ENCODE measurements around the gene CRIP3.

CRIP3 gene

DNA sequence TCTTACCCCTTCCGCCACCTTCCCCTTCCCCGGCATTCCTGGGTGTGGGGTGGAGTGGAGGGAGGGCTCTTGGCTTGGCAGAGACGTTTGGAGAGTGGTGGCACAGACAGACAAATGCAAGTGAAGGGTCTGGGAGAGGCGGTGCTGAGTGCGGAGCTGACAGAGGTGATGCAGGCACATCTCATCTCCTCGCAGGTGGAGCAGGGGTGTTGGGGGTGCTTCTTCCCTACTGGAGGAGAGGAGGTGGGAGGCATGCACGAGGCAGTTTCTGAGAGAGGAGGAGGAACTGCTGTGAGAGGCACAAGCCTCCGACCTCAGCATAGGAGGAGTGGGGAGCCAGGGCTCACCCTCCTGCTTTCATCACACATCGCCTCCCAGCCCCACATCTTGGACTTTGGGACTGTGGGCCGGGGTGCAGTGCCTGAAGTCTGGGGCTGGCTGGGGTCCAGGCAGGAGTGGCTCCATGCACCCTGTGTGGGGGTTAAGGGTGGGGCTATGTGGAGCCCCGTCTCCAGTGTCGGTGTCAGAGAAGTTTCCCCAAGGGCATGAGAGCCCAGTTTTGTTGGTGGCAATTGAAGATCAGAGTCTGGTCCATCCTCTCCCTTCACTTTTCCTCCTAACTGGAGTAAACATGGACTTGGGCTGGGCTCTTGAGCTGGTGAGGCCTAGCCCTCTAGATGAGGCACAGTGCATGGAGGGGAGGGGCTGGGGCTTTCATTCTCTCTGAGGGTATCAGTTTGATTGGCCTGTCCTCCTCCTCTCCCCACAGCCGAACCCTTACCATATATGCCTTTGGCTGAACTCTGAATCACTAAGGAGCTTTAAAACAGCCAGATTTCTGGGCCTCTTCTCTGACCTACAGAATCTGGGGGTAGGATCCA lies 30.7 kb downstream of the CRIP3 start:
- H3K27me3 ChIP-seq (ENCODE audit: insufficient read depth, low read length), result peaks cover 52% of the 10 kb centered on the region
- H3K4me3 ChIP-seq (ENCODE audit: low read length), result no peak overlapping the region; the same call in 1 of the 2 replicates
- H3K36me3 ChIP-seq (ENCODE audit: insufficient read depth, low read depth, low read length), result no peaks in the 10 kb centered on the region
- no peak overlapping the region for H3K9ac ChIP-seq (ENCODE audit: low read depth, low read length)
- H3K4me1 ChIP-seq (ENCODE audit: insufficient read depth, low read length), result peaks cover 24% of the 10 kb centered on the region
- no peaks in the 10 kb centered on the region for H3K9me3 ChIP-seq (ENCODE audit: insufficient read depth, low read depth, low read length)
- no peak overlapping the region for H3K27ac ChIP-seq (ENCODE audit: low read length)

DNA sequence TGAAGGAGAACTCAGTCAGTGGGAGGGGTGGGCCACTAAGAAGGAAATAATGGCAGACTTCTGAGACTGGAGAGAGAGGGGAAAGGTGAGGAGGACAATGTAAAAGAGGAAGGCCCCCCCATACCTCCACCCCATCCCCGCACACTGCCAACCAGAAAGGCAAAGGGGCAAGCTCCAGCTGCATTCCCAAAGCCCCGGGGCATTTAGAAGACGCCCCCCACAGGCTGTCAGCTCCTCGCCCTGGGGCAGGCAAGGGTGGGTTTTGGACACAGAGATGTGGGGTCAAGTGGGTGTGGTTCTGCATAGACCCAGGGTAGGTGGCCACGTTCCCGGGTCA lies 31.4 kb downstream of the CRIP3 start:
- no peak overlapping the region for H3K9ac ChIP-seq (ENCODE audit: low read depth, low read length)
- peaks cover 24% of the 10 kb centered on the region for H3K4me1 ChIP-seq (ENCODE audit: insufficient read depth, low read length)
- H3K4me3 ChIP-seq (ENCODE audit: low read length), result no peak overlapping the region
- H3K27ac ChIP-seq (ENCODE audit: low read length), result no peak overlapping the region
- H3K36me3 ChIP-seq (ENCODE audit: insufficient read depth, low read depth, low read length), result no peaks in the 10 kb centered on the region
- H3K27me3 ChIP-seq (ENCODE audit: insufficient read depth, low read length), result peaks cover 58% of the 10 kb centered on the region
- no peaks in the 10 kb centered on the region for H3K9me3 ChIP-seq (ENCODE audit: insufficient read depth, low read depth, low read length)

DNA sequence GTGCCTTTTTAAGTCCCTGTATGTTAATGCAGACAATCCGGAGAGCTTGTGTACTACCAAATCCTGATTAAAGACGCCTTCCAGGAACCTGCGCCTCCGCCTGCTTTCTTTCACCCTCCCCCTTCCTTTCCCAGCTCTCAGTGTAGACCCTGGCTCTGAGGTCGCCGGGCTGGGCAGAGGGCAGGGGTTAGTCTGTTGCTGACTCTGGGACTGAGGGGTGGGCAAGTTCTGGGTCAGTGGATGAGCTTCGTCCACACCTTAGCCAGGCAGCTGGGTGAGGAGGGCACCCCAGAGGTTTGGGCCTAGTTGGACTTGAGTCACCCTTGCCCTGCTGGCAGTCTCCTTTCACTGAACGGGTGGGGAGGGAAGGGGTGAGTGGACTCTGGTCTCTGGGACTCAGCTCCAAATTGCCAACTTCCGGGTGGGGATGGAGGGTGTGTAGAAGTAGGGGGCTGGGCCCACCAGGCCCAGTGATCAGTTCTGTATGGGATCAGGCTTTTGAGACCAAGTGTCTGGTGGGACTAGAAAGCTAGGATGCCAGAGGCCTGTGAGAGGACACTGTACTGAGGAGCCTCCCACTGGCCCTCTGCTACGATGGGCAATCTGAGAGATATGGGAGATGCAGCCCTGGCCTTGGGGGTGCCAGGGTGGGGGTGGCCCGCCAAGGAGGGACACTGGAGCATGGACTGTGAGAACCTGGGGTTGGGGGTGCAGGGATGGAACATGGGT lies 31.9 kb downstream of the CRIP3 start:
- Histone ChIP-seq H3K9ac (ENCODE audit: low read depth, low read length) (no peak overlapping the region), H3K27ac (ENCODE audit: low read length) (no peak overlapping the region)

DNA sequence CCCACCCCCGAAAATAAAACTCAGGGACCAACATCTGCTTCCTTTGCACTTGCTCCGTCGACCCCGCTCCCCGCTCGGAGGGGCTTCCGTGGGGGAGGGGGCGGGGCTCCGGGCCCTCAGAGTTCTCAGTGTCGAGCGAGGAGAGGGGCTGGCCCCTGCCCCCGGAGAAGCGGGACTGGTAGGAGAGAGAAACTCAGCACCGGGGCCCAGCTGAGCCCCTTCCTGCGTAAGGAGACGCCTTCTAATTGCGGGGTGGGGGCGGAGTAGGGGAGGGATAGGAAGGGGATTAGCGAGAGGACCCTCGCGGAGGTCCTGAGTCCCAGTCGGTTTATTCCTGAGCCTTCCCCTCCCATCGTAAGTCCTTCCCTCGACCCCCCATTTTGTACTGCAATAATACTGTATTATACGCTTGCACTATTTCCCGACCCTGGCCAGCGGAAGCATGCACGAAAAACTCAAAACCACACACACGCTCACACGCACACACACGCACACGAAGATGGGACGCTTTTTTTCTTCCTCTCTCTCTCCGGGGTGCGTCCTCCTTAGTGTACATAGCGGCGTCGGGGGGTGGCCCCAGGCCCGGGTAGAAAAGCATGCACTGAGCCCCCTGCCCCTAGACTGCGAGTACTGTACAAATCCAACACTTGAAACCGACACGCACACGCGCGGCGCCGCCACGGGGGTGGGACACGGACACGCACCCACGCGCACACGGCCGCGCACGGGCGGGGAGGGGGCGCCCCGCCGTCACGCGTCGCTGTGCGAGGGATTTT lies 32.6 kb downstream of the CRIP3 start:
- Histone ChIP-seq H3K9ac (ENCODE audit: low read depth, low read length) (no peak overlapping the region; the same call in 1 of the 2 replicates), H3K9me3 (ENCODE audit: insufficient read depth, low read depth, low read length) (no peaks in the 10 kb centered on the region), H3K27me3 (ENCODE audit: insufficient read depth, low read length) (peaks cover 68% of the 10 kb centered on the region), H3K27ac (ENCODE audit: low read length) (no peak overlapping the region), H3K36me3 (ENCODE audit: insufficient read depth, low read depth, low read length) (no peaks in the 10 kb centered on the region), H3K4me3 (ENCODE audit: low read length) (peak overlapping the region; percentile 75), H3K4me1 (ENCODE audit: insufficient read depth, low read length) (peaks cover 24% of the 10 kb centered on the region)

More for the DNA sequence above, 31.9 kb downstream of the CRIP3 start:
- peak overlapping the region; percentile 75; the same call in 1 of the 2 replicates for H3K4me3 ChIP-seq (ENCODE audit: low read length)
- H3K27me3 ChIP-seq (ENCODE audit: insufficient read depth, low read length), result peaks cover 63% of the 10 kb centered on the region
- H3K4me1 ChIP-seq (ENCODE audit: insufficient read depth, low read length), result peaks cover 24% of the 10 kb centered on the region
- H3K36me3 ChIP-seq (ENCODE audit: insufficient read depth, low read depth, low read length), result no peaks in the 10 kb centered on the region
- no peaks in the 10 kb centered on the region for H3K9me3 ChIP-seq (ENCODE audit: insufficient read depth, low read depth, low read length)

GRCh38 chr6:43274916-43275597 lies 33.6 kb downstream of the CRIP3 start:
- Histone ChIP-seq H3K9ac (ENCODE audit: low read depth, low read length) (no peak overlapping the region), H3K27ac (ENCODE audit: low read length) (no peak overlapping the region), H3K9me3 (ENCODE audit: insufficient read depth, low read depth, low read length) (no peaks in the 10 kb centered on the region), H3K4me3 (ENCODE audit: low read length) (peak overlapping the region; percentile 75), H3K36me3 (ENCODE audit: insufficient read depth, low read depth, low read length) (no peaks in the 10 kb centered on the region), H3K27me3 (ENCODE audit: insufficient read depth, low read length) (peaks cover 77% of the 10 kb centered on the region), H3K4me1 (ENCODE audit: insufficient read depth, low read length) (peaks cover 24% of the 10 kb centered on the region)

GRCh38 chr6:43274127-43274915 lies 34.3 kb downstream of the CRIP3 start:
- peak overlapping the region; percentile 58 for H3K4me3 ChIP-seq (ENCODE audit: low read length)
- H3K4me1 ChIP-seq (ENCODE audit: insufficient read depth, low read length), result peaks cover 24% of the 10 kb centered on the region
- no peaks in the 10 kb centered on the region for H3K9me3 ChIP-seq (ENCODE audit: insufficient read depth, low read depth, low read length)
- no peaks in the 10 kb centered on the region for H3K36me3 ChIP-seq (ENCODE audit: insufficient read depth, low read depth, low read length)
- no peak overlapping the region for H3K9ac ChIP-seq (ENCODE audit: low read depth, low read length)
- peaks cover 84% of the 10 kb centered on the region for H3K27me3 ChIP-seq (ENCODE audit: insufficient read depth, low read length)
- H3K27ac ChIP-seq (ENCODE audit: low read length), result no peak overlapping the region

GRCh38 chr6:43273707-43274106 lies 34.9 kb downstream of the CRIP3 start:
- Histone ChIP-seq H3K4me3 (ENCODE audit: low read length) (no peak overlapping the region), H3K9me3 (ENCODE audit: insufficient read depth, low read depth, low read length) (no peaks in the 10 kb centered on the region), H3K4me1 (ENCODE audit: insufficient read depth, low read length) (peaks cover 19% of the 10 kb centered on the region), H3K27ac (ENCODE audit: low read length) (no peak overlapping the region), H3K36me3 (ENCODE audit: insufficient read depth, low read depth, low read length) (no peaks in the 10 kb centered on the region), H3K9ac (ENCODE audit: low read depth, low read length) (no peak overlapping the region), H3K27me3 (ENCODE audit: insufficient read depth, low read length) (peaks cover 90% of the 10 kb centered on the region)

DNA sequence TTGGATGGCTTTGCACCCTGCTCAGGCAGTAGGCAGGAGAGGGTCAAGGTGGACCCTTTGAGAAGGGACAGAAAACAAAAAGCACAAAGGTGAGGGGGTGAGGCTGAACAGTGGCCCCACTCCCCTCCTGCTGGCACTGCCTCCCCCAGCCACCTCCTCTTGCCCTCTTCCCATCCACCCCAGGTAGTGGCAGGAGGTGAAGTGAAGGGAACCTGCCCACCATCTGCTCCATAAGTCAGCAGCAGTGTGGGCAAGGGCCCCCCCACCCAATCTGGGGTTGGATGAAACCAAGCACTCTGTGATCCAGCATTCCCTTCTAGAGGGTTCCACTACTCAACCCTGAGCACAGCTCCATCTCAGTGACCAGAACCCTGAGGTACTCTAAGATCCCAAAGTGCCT lies 36.7 kb downstream of the CRIP3 start:
- peaks cover 12% of the 10 kb centered on the region for H3K4me1 ChIP-seq (ENCODE audit: insufficient read depth, low read length)
- H3K27me3 ChIP-seq (ENCODE audit: insufficient read depth, low read length), result peaks cover 93% of the 10 kb centered on the region

GRCh38 chr6:43271103-43271815 lies 37.4 kb downstream of the CRIP3 start:
- Histone ChIP-seq H3K4me3 (ENCODE audit: low read length) (no peak overlapping the region), H3K27ac (ENCODE audit: low read length) (no peak overlapping the region), H3K4me1 (ENCODE audit: insufficient read depth, low read length) (peaks cover 8% of the 10 kb centered on the region; the same call in 1 of the 2 replicates), H3K27me3 (ENCODE audit: insufficient read depth, low read length) (peaks cover 86% of the 10 kb centered on the region), H3K36me3 (ENCODE audit: insufficient read depth, low read depth, low read length) (no peaks in the 10 kb centered on the region), H3K9me3 (ENCODE audit: insufficient read depth, low read depth, low read length) (no peaks in the 10 kb centered on the region), H3K9ac (ENCODE audit: low read depth, low read length) (no peak overlapping the region)

More for the DNA sequence above, 36.7 kb downstream of the CRIP3 start:
- Histone ChIP-seq H3K9ac (ENCODE audit: low read depth, low read length) (no peak overlapping the region), H3K27ac (ENCODE audit: low read length) (no peak overlapping the region), H3K36me3 (ENCODE audit: insufficient read depth, low read depth, low read length) (no peaks in the 10 kb centered on the region), H3K9me3 (ENCODE audit: insufficient read depth, low read depth, low read length) (no peaks in the 10 kb centered on the region), H3K4me3 (ENCODE audit: low read length) (no peak overlapping the region)

DNA sequence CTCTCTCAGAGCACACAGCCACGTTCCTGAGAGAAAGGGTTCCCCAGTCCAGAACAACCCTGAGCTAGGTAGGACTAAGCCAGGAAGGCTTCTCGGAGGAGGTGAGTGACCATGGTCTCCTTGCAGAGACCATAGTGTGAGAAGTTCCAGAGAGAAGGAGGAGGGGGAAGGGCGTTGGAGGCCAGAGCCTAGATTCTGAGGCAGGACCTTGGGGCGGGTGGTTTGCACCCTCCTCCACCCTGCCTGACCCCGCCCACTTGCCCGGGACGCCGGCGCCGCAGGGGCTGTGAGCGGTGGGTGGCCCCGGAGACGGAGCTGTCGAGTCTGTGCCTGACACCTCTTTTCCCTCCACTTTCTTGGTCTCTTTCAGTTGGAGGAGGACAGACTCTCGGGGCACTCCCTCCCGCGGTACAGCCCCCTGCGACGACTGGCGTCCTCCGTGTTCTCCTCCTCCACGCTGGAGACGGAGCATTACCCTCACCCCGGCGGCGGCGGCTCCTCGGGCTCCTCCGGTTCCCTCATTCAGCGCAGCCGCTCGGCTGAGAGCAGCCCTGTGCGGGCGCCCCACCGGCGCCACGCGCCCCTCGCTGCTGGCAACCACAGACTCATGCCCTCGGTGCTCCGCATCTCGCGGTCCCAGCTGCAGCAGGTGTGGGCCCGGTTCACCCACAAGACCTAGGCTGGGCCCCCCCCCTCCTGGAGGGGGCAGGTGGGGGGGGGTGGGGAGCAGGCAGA lies 39.2 kb downstream of the CRIP3 start:
- H3K36me3 ChIP-seq (ENCODE audit: insufficient read depth, low read depth, low read length), result no peaks in the 10 kb centered on the region
- H3K9ac ChIP-seq (ENCODE audit: low read depth, low read length), result no peak overlapping the region
- peaks cover 6% of the 10 kb centered on the region; the same call in 1 of the 2 replicates for H3K4me1 ChIP-seq (ENCODE audit: insufficient read depth, low read length)
- peaks cover 68% of the 10 kb centered on the region for H3K27me3 ChIP-seq (ENCODE audit: insufficient read depth, low read length)
- H3K9me3 ChIP-seq (ENCODE audit: insufficient read depth, low read depth, low read length), result no peaks in the 10 kb centered on the region
- H3K27ac ChIP-seq (ENCODE audit: low read length), result no peak overlapping the region
- H3K4me3 ChIP-seq (ENCODE audit: low read length), result peak overlapping the region; percentile 45; the same call in 1 of the 2 replicates

Measured in iPS-20b (cell line).